OCI-LY7 (cell line): ENCODE measurements around the gene CEP170. TPM values are rescaled to one million over a fixed set of nuclear protein-coding genes. Genes with fewer than 3 reads are reported as not detected.

Source experiments
- BruUV-seq: library from RNA; stranded (reverse); fragments of 400-500 nt; replicated peaks from 2 replicates; lab custom pipeline; 2021; lab: Mats Ljungman, UMichigan
- CTCF ChIA-PET: fragments of 300-600 bp; sonication (Branson Sonifier 250); formaldehyde crosslinking; loops from one replicate; lab custom pipeline; 2022; ENCODE audit warnings: antibody characterized with exemption; ENCODE audit not compliant: unreplicated experiment; lab: Charles Lee
- POLR2A ChIA-PET: fragments of 300-600 bp; sonication (Branson Sonifier 250); formaldehyde crosslinking; loops from one replicate; lab custom pipeline; 2022; ENCODE audit warnings: antibody characterized with exemption; lab: Charles Lee
- DNase-seq: peaks from one replicate; pipeline ENCODE4 v3.0.0-alpha.2; 2015; ENCODE audit warnings: low spot score
- H2AFZ ChIP-seq: fragments of 200-600 bp; sonication (generic), shearing (Covaris generic); 2 replicates; pipeline ENCODE4 v1.6.1; 2014; ENCODE audit warnings: mild to moderate bottlenecking, antibody characterized with exemption, low read length, moderate library complexity
- H3K27ac ChIP-seq: fragments of 200-600 bp; sonication (generic); 2 replicates; pipeline ENCODE4 v1.5.1; 2014; ENCODE audit warnings: mixed run types, low read depth, mild to moderate bottlenecking, moderate library complexity, low read length, inconsistent platforms; ENCODE audit not compliant: poor library complexity, severe bottlenecking
- H3K36me3 ChIP-seq: fragments of 200-600 bp; sonication (generic); 2 replicates; pipeline ENCODE4 v1.6.1; 2014; ENCODE audit warnings: mild to moderate bottlenecking, antibody characterized with exemption, low read length, moderate library complexity, mixed read lengths; ENCODE audit not compliant: insufficient read depth
- H3K4me1 ChIP-seq: fragments of 200-600 bp; sonication (generic); 2 replicates; pipeline ENCODE4 v1.5.1; 2014; ENCODE audit warnings: mild to moderate bottlenecking, low read length; ENCODE audit not compliant: insufficient read depth, poor library complexity, severe bottlenecking
- H3K4me2 ChIP-seq: fragments of 200-600 bp; sonication (generic); 2 replicates; pipeline ENCODE4 v1.6.1; 2014; ENCODE audit warnings: mild to moderate bottlenecking, low read length
- H3K4me3 ChIP-seq: fragments of 200-600 bp; sonication (generic); 2 replicates; pipeline ENCODE4 v1.5.1; 2014; ENCODE audit warnings: mild to moderate bottlenecking, low read depth, low read length; ENCODE audit not compliant: poor library complexity, severe bottlenecking
- H3K79me2 ChIP-seq: fragments of 200-600 bp; sonication (generic); 2 replicates; pipeline ENCODE4 v1.6.1; 2016; ENCODE audit warnings: low read depth, mild to moderate bottlenecking, low read length, moderate library complexity, mixed read lengths; ENCODE audit not compliant: insufficient read depth
- H3K9me2 ChIP-seq: fragments of 200-600 bp; sonication (generic); 2 replicates; pipeline ENCODE4 v1.6.1; 2016; ENCODE audit warnings: mild to moderate bottlenecking, low read length, mixed read lengths; ENCODE audit not compliant: insufficient read depth
- H3K9me3 ChIP-seq: fragments of 200-600 bp; sonication (generic); 2 replicates; pipeline ENCODE4 v1.6.1; 2014; ENCODE audit warnings: mild to moderate bottlenecking, mixed run types, low read length, mixed read lengths
- H4K20me1 ChIP-seq: fragments of 200-600 bp; sonication (generic); 2 replicates; pipeline ENCODE4 v1.6.1; 2014; ENCODE audit warnings: mild to moderate bottlenecking, antibody characterized with exemption, low read length, moderate library complexity, mixed read lengths; ENCODE audit not compliant: insufficient read depth
- EZH2phosphoT487 ChIP-seq: fragments of 200-600 bp; sonication (generic); IDR thresholded peaks from 2 replicates; pipeline ENCODE4 v1.6.1; 2018; ENCODE audit warnings: low read depth, borderline replicate concordance, mild to moderate bottlenecking, mixed run types, antibody characterized with exemption, low read length, moderate library complexity, mixed read lengths
- intact Hi-C: fragments of 100-400 bp; cut with micrococcal nuclease; formaldehyde crosslinking; loops from one replicate; pipeline ENCODE4 v1.10.0; 2022; ENCODE audit not compliant: unreplicated experiment
- total RNA-seq, 2 experiments: library from RNA; depleted of rRNA in 1 of 2; stranded (reverse); fragments of >200 nt in 1 of 2; shearing (Covaris generic) in 1 of 2; gene quantifications; 2 replicates each; pipeline ENCODE4 v1.2.3, GENCODE V29; 2014 to 2022
- TF ChIP-seq, protein P1 (sequence below): fragments of 200-600 bp; sonication (generic); conservative IDR thresholded peaks from 2 replicates; pipeline ENCODE4 v1.5.1; 2014; ENCODE audit warnings: mild to moderate bottlenecking, antibody characterized with exemption, low read length, moderate library complexity, mixed read lengths

The CEP170 gene
- total RNA-seq, 2 experiments from 2014 or later, result 57.6 to 85.4 TPM

DNA sequence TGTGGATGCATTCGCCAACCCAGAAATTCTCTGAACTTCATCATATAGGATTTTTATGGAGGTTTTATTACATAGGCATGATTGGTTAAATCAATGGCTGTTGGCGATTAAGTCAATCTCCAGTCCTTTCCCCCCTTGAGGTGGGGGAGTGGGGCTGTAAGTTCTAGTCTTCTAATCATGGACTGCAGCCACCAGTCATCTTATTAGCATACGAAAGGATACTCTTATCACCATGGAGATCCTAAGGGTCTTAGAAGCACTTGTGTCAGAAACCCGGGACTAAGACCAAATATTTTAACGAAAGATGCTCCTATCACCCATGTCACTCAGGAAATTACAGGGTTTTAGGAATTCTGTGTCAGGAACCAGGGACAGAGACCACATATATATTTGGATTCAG lies 37.0 kb upstream of the CEP170 start:
- DNase-seq, result no peak
- Histone ChIP-seq H3K4me3 (no peak overlapping the region), H2AFZ (no peak overlapping the region), H3K4me1 (peaks cover 11% of the 10 kb centered on the region), H3K27ac (no peak overlapping the region), H4K20me1 (no peaks in the 10 kb centered on the region), H3K9me3 (peaks cover 4% of the 10 kb centered on the region; the same call in 1 of the 2 replicates), H3K4me2 (no peak overlapping the region), H3K79me2 (no peaks in the 10 kb centered on the region), H3K9me2 (no peaks in the 10 kb centered on the region), H3K36me3 (peaks cover 22% of the 10 kb centered on the region)
- intact Hi-C loops, result no loop called here
- BruUV-seq, result no TSS peak
- POLR2A ChIA-PET, result no interaction called here
- CTCF ChIA-PET, result no interaction called here
- no peak for TF ChIP-seq EZH2phosphoT487
- TF ChIP-seq, protein P1, sequence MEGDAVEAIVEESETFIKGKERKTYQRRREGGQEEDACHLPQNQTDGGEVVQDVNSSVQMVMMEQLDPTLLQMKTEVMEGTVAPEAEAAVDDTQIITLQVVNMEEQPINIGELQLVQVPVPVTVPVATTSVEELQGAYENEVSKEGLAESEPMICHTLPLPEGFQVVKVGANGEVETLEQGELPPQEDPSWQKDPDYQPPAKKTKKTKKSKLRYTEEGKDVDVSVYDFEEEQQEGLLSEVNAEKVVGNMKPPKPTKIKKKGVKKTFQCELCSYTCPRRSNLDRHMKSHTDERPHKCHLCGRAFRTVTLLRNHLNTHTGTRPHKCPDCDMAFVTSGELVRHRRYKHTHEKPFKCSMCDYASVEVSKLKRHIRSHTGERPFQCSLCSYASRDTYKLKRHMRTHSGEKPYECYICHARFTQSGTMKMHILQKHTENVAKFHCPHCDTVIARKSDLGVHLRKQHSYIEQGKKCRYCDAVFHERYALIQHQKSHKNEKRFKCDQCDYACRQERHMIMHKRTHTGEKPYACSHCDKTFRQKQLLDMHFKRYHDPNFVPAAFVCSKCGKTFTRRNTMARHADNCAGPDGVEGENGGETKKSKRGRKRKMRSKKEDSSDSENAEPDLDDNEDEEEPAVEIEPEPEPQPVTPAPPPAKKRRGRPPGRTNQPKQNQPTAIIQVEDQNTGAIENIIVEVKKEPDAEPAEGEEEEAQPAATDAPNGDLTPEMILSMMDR, result no peak

DNA sequence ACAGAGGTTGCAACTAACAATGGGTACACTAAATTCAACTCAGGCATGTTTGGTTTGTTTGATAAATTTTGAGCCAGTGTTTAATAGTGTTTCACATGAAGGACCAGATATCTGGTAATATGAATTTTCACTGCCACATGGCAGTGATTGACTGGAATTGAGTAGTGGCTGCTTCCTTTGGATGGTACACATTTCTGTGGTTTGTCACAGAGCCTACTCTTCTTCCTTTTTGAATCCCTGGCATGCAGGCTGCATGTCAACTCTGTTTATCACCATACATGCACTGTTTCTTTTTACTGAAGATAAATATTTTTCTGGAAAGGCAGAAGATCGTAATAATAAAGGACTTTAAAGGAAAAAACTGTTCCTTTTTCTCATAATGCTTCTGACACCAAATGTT lies 36.2 kb upstream of the CEP170 start:
- no peak for TF ChIP-seq EZH2phosphoT487
- TF ChIP-seq, protein P1, result no peak
- Histone ChIP-seq H3K36me3 (peaks cover 30% of the 10 kb centered on the region), H3K4me2 (no peak overlapping the region), H3K79me2 (no peaks in the 10 kb centered on the region), H3K4me1 (peaks cover 16% of the 10 kb centered on the region), H3K4me3 (no peak overlapping the region), H3K9me2 (no peaks in the 10 kb centered on the region), H2AFZ (no peak overlapping the region), H4K20me1 (no peaks in the 10 kb centered on the region), H3K9me3 (peaks cover 4% of the 10 kb centered on the region; the same call in 1 of the 2 replicates), H3K27ac (no peak overlapping the region)
- BruUV-seq, result no TSS peak
- DNase-seq, result no peak
- POLR2A ChIA-PET, result no interaction called here
- CTCF ChIA-PET, result no interaction called here
- intact Hi-C loops, result no loop called here

DNA sequence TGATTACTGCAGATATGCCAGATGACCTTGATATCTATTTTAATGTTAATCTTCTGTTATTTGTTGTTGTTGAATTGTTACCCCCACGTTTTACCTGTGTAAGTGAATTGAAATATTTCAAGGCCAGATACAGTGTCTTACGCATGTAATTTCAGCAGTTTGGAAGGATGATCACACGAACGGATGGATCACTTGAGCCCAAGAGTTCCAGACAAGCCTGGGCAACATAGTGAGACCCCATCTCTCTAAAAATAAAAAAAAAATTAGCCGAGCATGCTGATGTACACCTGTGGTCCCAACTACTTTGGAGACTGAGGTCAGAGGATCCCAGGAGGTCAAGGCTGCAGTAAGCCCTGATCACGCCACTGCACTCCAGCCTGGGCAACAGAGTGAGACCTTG lies 33.0 kb upstream of the CEP170 start:
- ChIA-PET CTCF (no interaction called here), POLR2A (no interaction called here)
- Histone ChIP-seq H3K36me3 (peaks cover 29% of the 10 kb centered on the region), H3K27ac (no peak overlapping the region), H3K9me3 (no peaks in the 10 kb centered on the region), H3K9me2 (no peaks in the 10 kb centered on the region), H4K20me1 (no peaks in the 10 kb centered on the region), H2AFZ (no peak overlapping the region), H3K4me2 (no peak overlapping the region), H3K4me1 (peaks cover 16% of the 10 kb centered on the region), H3K79me2 (no peaks in the 10 kb centered on the region), H3K4me3 (no peak overlapping the region)
- no peak for DNase-seq
- TF ChIP-seq EZH2phosphoT487, result no peak
- TF ChIP-seq, protein P1, result no peak
- intact Hi-C loops, result no loop called here
- no TSS peak for BruUV-seq
